ENCODE results near the gene NT5DC3. TPM values are rescaled to one million over a fixed set of nuclear protein-coding genes. Genes with fewer than 3 reads are reported as not detected.

Gene NT5DC3
- total RNA-seq, 1 donor from 2014 or later = 12.0 TPM

DNA sequence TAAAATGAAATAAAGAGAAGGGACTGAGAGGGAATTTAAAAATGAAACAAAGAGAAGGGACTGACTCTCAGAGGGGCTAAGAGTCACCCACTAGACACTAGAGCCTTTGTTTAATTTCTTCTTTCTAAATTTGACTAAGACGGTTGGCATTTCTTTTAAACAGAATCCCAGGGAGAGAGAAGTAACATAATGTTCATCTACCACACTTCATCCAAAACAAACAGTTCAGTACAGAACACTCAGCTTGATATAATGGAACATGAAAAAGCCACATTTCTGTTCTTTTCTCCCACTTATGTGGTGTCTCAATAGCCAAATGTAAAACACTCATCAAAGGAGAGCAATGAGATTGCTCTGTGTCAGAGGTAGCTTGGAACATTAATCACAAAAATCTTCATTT lies 10.1 kb upstream of the NT5DC3 start:
- Mint-ChIP-seq H3K27me3 (ENCODE audit: low read depth) (peaks cover 14% of the 10 kb centered on the region), H3K36me3 (ENCODE audit: low read depth) (no peaks in the 10 kb centered on the region), H3K9me3 (no peaks in the 10 kb centered on the region), H3K27ac (no peak overlapping the region), H3K4me1 (ENCODE audit: low read depth) (peaks cover 3% of the 10 kb centered on the region), H3K4me3 (ENCODE audit: low read depth) (no peak overlapping the region)
- DNase-seq (ENCODE audit: low spot score) = no peak
- intact Hi-C loops (cut with micrococcal nuclease) = no loop called here

DNA sequence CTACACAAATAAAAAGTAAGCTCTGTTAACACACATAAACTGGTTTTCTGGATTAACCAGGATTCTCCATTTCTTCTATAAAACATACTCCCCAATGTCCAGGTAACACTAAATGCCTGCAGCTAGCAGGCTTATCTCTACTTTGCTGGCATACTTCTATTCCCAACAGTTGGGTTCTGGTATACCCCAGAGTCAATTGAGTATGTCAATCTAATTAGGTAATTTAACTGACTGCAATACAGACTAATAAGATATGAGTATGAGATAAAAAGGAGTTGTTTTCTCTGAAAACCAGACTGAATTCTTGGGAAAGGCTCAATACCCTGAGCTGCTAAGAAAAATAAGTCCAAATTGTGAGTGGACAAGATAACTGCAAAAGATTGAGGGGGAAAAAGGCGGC lies 9.4 kb upstream of the NT5DC3 start:
- DNase-seq (ENCODE audit: low spot score) = no peak
- intact Hi-C loops (cut with micrococcal nuclease) = no loop called here
- no peaks in the 10 kb centered on the region for H3K36me3 Mint-ChIP-seq (ENCODE audit: low read depth)
- H3K9me3 Mint-ChIP-seq = no peaks in the 10 kb centered on the region
- no peak overlapping the region for H3K27ac Mint-ChIP-seq
- H3K27me3 Mint-ChIP-seq (ENCODE audit: low read depth) = peaks cover 14% of the 10 kb centered on the region
- no peak overlapping the region for H3K4me3 Mint-ChIP-seq (ENCODE audit: low read depth)
- H3K4me1 Mint-ChIP-seq (ENCODE audit: low read depth) = peaks cover 3% of the 10 kb centered on the region

DNA sequence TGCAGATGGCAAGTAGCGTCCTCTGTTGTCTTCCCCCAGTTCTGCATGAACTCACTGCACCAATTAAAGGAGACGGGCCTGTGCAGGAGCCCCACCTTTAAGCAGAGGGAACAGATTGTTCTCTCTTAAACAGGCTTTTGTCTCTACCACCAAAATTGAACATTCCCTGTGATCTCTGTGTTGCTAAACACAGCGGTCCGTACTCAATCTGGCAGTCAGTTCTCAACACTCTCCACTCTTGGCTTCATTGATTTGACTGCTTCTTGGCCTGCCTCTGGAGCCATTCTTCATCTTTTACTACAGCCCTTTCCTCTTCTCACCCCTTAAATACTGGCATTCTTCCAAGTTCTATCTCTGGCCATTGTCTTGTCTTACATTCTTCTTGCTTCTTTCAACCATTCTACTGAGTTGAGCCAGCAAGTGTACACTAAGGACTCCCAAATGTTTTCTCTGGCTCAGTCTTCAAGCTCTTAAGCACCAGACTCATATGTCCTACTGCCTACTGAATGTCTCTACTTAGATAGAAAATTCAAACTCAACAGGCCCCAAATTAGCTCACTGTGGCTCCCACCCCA lies 8.0 kb upstream of the NT5DC3 start:
- DNase-seq (ENCODE audit: low spot score) = no peak
- no peak overlapping the region for H3K4me3 Mint-ChIP-seq (ENCODE audit: low read depth)
- H3K27ac Mint-ChIP-seq = no peak overlapping the region
- peaks cover 3% of the 10 kb centered on the region for H3K4me1 Mint-ChIP-seq (ENCODE audit: low read depth)
- peaks cover 17% of the 10 kb centered on the region for H3K27me3 Mint-ChIP-seq (ENCODE audit: low read depth)
- intact Hi-C loops (cut with micrococcal nuclease) = loop anchor here (10.0 kb wide), 1 partner anchor 456 kb away; the partner anchor contains the start of gene EID3
- H3K9me3 Mint-ChIP-seq = no peaks in the 10 kb centered on the region
- H3K36me3 Mint-ChIP-seq (ENCODE audit: low read depth) = no peaks in the 10 kb centered on the region

DNA sequence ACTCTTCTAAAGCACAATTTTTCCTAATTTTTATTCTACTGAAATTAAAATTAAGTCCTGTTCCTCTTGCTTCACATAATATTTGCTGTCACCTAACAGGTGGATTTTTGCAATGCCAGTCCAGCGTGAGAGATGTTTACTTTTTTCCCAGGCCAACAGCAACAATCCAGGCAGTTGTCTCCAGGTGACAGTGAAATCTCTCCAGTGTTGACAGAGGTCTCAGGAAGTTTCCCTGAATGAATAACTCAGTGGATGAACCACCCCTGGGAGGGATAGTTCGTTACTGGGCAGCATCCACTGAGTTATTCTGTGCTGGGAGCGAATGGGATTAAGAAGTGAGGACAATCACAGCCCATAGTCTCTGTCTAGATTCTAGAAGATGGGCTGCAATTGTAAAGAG lies 7.1 kb upstream of the NT5DC3 start:
- peaks cover 3% of the 10 kb centered on the region for H3K4me1 Mint-ChIP-seq (ENCODE audit: low read depth)
- intact Hi-C loops (cut with micrococcal nuclease) = loop anchor here (10.0 kb wide), 1 partner anchor 457 kb away; the partner anchor contains the start of gene EID3
- peaks cover 20% of the 10 kb centered on the region for H3K27me3 Mint-ChIP-seq (ENCODE audit: low read depth)
- H3K4me3 Mint-ChIP-seq (ENCODE audit: low read depth) = no peak overlapping the region
- no peak for DNase-seq (ENCODE audit: low spot score)
- H3K9me3 Mint-ChIP-seq = no peaks in the 10 kb centered on the region
- no peaks in the 10 kb centered on the region for H3K36me3 Mint-ChIP-seq (ENCODE audit: low read depth)
- no peak overlapping the region for H3K27ac Mint-ChIP-seq

DNA sequence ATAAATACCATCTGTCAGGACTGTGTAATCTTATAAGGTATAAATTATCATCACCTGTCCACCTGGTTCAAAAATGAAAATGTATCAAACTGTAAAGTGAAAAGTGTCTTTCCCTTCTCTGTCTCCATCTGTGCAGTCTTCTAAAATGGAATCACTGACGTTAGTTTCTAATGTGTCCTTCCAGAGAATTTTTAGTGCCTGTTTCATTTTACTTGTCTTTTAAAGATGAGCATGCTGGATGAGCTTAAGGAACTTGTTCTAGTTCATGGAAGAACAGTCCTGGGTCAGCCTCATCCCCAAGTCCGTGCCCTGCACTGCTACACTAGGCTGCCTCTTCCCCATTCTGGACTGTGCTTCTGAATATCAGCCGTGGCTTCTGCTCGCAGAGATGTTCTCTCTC lies 5.4 kb upstream of the NT5DC3 start:
- H3K27ac Mint-ChIP-seq = no peak overlapping the region
- no peaks in the 10 kb centered on the region for H3K36me3 Mint-ChIP-seq (ENCODE audit: low read depth)
- H3K9me3 Mint-ChIP-seq = no peaks in the 10 kb centered on the region
- H3K27me3 Mint-ChIP-seq (ENCODE audit: low read depth) = peaks cover 20% of the 10 kb centered on the region
- DNase-seq (ENCODE audit: low spot score) = no peak
- peaks cover 10% of the 10 kb centered on the region for H3K4me1 Mint-ChIP-seq (ENCODE audit: low read depth)
- intact Hi-C loops (cut with micrococcal nuclease) = loop anchor here (10.0 kb wide), 1 partner anchor 458 kb away; the partner anchor contains the start of gene EID3
- H3K4me3 Mint-ChIP-seq (ENCODE audit: low read depth) = no peak overlapping the region

DNA sequence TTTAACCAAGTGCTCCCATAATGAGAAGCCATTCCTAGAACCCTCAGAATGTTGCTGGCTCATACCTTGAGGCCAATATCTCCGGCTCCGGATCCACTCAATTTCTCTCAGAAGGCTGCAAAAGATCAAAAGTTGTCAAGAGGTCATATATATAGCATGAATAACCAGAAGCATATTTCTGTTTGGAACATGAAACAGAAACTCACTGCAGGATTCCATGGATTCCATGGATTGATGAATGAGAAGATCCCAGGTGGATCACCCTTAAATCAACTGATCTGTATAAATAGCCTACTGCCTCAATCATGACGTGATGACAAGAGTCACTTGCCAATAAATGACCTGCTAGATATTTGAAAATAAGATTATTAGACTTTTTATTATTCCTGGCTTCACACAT lies 3.3 kb upstream of the NT5DC3 start:
- no peaks in the 10 kb centered on the region for H3K36me3 Mint-ChIP-seq (ENCODE audit: low read depth)
- no peaks in the 10 kb centered on the region for H3K9me3 Mint-ChIP-seq
- no peak for DNase-seq (ENCODE audit: low spot score)
- no peak overlapping the region for H3K27ac Mint-ChIP-seq
- H3K27me3 Mint-ChIP-seq (ENCODE audit: low read depth) = peaks cover 24% of the 10 kb centered on the region
- H3K4me1 Mint-ChIP-seq (ENCODE audit: low read depth) = peaks cover 14% of the 10 kb centered on the region
- intact Hi-C loops (cut with micrococcal nuclease) = loop anchor here (5.0 to 10.0 kb wide), 2 partner anchors 460 to 1722 kb away; partner anchors contain the start of genes EID3, NUP37 and PARPBP
- no peak overlapping the region for H3K4me3 Mint-ChIP-seq (ENCODE audit: low read depth)

DNA sequence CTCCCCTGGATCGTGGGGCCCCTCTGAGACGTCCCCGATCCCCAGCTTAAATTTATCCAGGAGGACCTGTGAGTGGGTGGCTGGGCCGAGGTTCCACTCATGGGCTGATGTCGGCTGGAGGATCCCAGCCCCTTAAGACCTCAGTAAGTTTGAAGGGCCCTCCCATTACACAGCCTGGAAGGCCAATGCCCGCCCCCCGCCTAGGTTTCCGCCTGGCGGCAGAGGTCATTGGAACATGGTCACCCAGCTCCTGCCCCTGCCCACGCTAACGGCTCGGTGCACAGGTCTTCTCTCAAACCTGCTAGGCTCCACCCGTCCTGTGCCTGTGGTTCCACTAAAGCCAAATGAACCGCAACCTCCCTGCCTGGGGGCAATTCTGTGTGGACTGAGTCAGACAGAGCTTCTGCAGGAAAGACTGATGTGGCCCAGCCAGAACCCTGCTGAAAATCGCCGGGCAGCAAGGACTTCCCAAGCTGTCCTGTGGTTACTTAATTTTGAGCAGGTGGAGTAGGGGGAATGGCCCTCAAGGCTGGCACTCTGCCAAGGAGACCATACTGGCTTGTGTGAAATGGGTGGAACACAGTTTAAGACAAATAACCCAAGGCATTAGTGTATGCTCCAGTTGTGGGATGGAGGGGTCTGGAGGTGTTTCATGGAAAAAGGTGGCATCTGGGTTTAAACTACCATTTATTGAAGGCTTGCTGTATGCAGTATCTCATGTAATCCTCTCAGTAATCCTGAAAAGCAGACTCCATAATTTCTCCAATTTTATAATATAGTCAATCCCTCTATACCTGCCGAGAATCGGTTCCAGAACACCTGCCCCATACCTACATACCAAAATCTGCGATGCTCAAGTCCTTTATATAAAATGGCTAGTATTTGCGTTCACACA lies 903 bp upstream of the NT5DC3 start:
- H3K9me3 Mint-ChIP-seq = no peaks in the 10 kb centered on the region
- peaks cover 6% of the 10 kb centered on the region for H3K36me3 Mint-ChIP-seq (ENCODE audit: low read depth)
- DNase-seq (ENCODE audit: low spot score) = peak; percentile 26

DNA sequence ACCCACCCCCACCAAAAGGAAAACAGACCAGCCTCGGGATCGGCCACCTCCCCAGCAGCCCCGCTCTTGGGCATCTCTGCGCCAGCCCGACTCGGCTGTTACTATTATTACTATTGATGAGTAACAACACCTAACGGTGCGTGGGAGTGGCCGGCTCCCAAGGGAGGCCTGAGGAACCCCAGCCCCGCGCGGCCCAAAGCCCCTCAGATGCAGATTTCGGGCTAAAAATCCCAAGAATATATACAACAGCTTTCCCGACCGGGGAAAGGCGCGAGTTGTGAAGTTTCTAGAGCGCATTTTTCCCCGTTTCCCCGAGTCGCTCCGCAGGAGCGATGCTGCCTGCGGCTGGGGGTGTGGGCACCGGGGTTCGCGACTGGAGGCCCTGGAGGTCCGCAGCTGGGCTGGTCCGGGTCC lies 565 bp downstream of the NT5DC3 start:
- peaks cover 12% of the 10 kb centered on the region for H3K27me3 Mint-ChIP-seq (ENCODE audit: low read depth)
- H3K9me3 Mint-ChIP-seq = no peaks in the 10 kb centered on the region
- intact Hi-C loops (cut with micrococcal nuclease) = loop anchor here (5.0 to 10.0 kb wide), 2 partner anchors 464 to 1718 kb away; partner anchors contain the start of genes EID3, NUP37 and PARPBP
- H3K4me3 Mint-ChIP-seq (ENCODE audit: low read depth) = peak overlapping the region; percentile 89
- peak overlapping the region; percentile 77 for H3K27ac Mint-ChIP-seq
- peaks cover 18% of the 10 kb centered on the region for H3K4me1 Mint-ChIP-seq (ENCODE audit: low read depth)
- peaks cover 6% of the 10 kb centered on the region for H3K36me3 Mint-ChIP-seq (ENCODE audit: low read depth)
- DNase-seq (ENCODE audit: low spot score) = no peak

More for the DNA sequence above, 903 bp upstream of the NT5DC3 start:
- peaks cover 16% of the 10 kb centered on the region for H3K27me3 Mint-ChIP-seq (ENCODE audit: low read depth)
- peaks cover 18% of the 10 kb centered on the region for H3K4me1 Mint-ChIP-seq (ENCODE audit: low read depth)
- peak overlapping the region; percentile 82 for H3K4me3 Mint-ChIP-seq (ENCODE audit: low read depth)
- peak overlapping the region; percentile 73 for H3K27ac Mint-ChIP-seq
- intact Hi-C loops (cut with micrococcal nuclease) = loop anchor here (1.0 to 10.0 kb wide), 3 partner anchors 88 to 1720 kb away; partner anchors contain the start of genes EID3, HSP90B1, NUP37 and PARPBP

DNA sequence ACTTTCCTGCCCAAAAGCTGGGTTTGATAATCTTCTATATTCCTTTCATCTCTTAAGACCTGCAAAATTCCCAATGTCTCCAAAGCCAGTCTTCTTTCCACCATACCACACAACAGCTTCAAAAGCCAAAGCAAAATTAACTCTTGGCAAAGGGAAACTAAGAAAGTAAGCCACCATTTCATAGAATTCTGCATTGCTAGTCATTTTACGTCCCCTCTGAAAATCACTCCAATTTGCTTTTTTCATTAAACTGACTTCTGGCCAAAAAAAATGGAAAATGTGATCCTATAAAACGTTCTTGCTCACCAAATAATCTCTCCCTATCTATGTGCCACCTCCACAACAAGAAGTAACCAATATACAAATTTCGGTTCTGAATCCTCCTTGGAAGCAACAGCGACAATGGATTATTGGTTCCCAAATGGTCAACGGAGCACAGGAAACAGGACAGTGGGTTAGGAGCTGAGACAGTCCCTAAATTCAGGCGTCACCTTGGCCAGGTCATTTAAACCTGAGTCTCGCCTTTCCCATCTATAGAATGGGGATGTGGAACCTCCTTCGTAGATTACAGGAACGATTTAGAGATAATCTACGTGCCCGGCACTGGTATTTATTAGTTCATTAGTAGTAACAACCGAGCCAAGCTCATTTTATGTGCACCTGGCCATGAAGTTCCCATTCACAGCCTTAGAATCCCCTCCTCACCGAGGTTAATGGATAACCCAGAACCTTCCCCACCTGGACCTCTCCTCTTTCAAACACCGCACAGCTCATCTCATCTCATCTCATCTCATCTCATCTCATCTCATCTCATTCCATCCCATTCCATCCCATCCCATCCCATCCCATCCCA lies 1.2 kb downstream of the NT5DC3 start:
- Mint-ChIP-seq H3K27ac (no peak overlapping the region), H3K4me1 (ENCODE audit: low read depth) (peaks cover 18% of the 10 kb centered on the region), H3K27me3 (ENCODE audit: low read depth) (peaks cover 12% of the 10 kb centered on the region), H3K4me3 (ENCODE audit: low read depth) (peak overlapping the region; percentile 89), H3K36me3 (ENCODE audit: low read depth) (peaks cover 6% of the 10 kb centered on the region), H3K9me3 (no peaks in the 10 kb centered on the region)
- intact Hi-C loops (cut with micrococcal nuclease) = loop anchor here (5.0 to 10.0 kb wide), 2 partner anchors 465 to 1718 kb away; partner anchors contain the start of genes EID3, NUP37 and PARPBP
- DNase-seq (ENCODE audit: low spot score) = no peak

DNA sequence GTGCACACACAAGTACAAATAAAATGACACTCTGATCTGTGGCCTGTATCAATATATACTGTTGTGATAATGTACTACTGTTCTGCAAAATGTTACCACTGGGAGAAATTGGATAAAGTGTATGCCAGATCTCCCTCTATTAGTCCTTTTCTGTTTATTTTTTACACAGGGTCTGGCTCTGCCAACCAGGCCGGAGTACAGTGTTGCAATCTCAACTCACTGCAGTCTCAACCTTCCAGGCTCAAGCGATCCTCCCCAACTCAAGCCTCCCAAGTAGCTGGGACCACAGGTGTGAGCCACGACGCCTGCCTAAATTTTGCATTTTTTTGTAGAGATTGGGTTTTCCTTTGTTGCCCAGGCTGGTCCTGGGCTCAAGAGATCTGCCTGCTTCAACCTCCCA lies 1.9 kb downstream of the NT5DC3 start:
- Mint-ChIP-seq H3K9me3 (no peaks in the 10 kb centered on the region), H3K4me3 (ENCODE audit: low read depth) (peak overlapping the region; percentile 7), H3K36me3 (ENCODE audit: low read depth) (peaks cover 6% of the 10 kb centered on the region), H3K4me1 (ENCODE audit: low read depth) (peaks cover 18% of the 10 kb centered on the region), H3K27ac (no peak overlapping the region), H3K27me3 (ENCODE audit: low read depth) (peaks cover 11% of the 10 kb centered on the region)
- no peak for DNase-seq (ENCODE audit: low spot score)
- intact Hi-C loops (cut with micrococcal nuclease) = no loop called here

DNA sequence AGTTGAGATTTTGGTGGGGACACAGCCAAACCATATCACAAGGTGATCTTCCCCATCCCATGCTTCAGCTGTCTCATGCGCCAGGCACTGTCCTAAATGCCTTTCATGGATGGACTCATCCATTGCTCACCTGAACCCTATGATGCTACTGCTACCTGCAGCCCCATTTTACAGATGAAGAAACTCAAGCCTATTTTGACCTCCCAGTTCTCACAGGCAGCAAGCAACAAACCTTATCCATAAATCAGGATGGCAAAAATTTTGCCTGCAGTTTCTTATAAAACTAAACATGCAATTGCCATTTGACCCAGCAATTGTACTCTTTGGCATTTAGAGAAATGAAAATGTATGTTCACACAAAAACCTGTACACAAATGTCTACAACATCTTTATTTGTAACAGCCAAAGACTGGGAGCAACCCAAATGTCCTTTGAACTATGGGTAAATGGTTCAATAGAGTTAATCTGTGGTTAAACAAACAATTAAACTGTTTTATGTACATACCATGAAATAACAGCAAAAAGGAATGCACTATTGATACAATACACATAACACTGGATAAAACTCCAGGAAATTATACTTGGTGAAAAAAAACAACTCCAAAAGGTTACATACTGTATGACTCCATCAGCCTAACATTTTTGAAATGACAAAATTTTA lies 2.6 kb downstream of the NT5DC3 start:
- H3K27me3 Mint-ChIP-seq (ENCODE audit: low read depth) = peaks cover 7% of the 10 kb centered on the region
- peaks cover 6% of the 10 kb centered on the region for H3K36me3 Mint-ChIP-seq (ENCODE audit: low read depth)
- H3K27ac Mint-ChIP-seq = no peak overlapping the region
- peak overlapping the region; percentile 7 for H3K4me3 Mint-ChIP-seq (ENCODE audit: low read depth)
- intact Hi-C loops (cut with micrococcal nuclease) = no loop called here
- peaks cover 18% of the 10 kb centered on the region for H3K4me1 Mint-ChIP-seq (ENCODE audit: low read depth)
- H3K9me3 Mint-ChIP-seq = no peaks in the 10 kb centered on the region
- DNase-seq (ENCODE audit: low spot score) = no peak

DNA sequence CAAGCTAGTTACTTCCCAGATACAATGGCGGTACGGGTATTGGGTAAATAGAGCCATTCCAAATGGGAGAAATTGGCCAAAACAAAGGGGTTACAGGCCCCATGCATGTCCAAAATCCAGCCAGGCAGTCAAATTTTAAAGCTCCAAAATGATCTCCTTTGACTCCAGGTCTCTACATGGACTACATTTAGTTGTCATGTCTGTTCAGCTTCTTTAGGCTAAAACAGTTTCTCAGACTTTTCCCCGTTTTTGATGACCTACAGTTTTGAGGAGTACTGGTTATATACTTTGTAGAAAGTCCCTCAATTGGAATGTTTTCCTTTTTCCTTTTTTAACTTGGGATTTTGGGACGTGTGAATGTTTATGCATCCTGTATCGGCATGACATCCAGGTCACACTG lies 4.7 kb downstream of the NT5DC3 start:
- Mint-ChIP-seq H3K27ac (no peak overlapping the region), H3K36me3 (ENCODE audit: low read depth) (peaks cover 7% of the 10 kb centered on the region), H3K27me3 (ENCODE audit: low read depth) (peaks cover 4% of the 10 kb centered on the region), H3K4me3 (ENCODE audit: low read depth) (no peak overlapping the region), H3K4me1 (ENCODE audit: low read depth) (peaks cover 12% of the 10 kb centered on the region), H3K9me3 (peaks cover under 1% of the 10 kb centered on the region)
- intact Hi-C loops (cut with micrococcal nuclease) = no loop called here
- DNase-seq (ENCODE audit: low spot score) = no peak
